HFF-Myc (cell line): ENCODE data around the gene VPS35L.
A peak's percentile ranks its signal among the peaks of the same experiment; 100 is the strongest.

Experiments used
- DNase-seq: peaks from one replicate; pipeline ENCODE4 v3.0.0-alpha.2; 2011; ENCODE audit warnings: low read depth; ENCODE audit errors: extremely low read depth
- H3K4me3 ChIP-seq: replicated peaks from 2 replicates; pipeline ENCODE4 v1.5.1; 2011; ENCODE audit warnings: low read depth, mild to moderate bottlenecking, control low read depth, low read length
- CTCF ChIP-seq: IDR thresholded peaks from 2 replicates; pipeline ENCODE4 v1.5.1; 2012; ENCODE audit warnings: mild to moderate bottlenecking, low read depth, low read length, control low read depth; ENCODE audit errors: missing control alignments

The VPS35L gene

GRCh38 chr16:19555938-19556771, 652 bp downstream of the VPS35L start:
- H3K4me3 ChIP-seq, result peak overlapping the region; percentile 77
- DNase-seq, result peak; percentile 12
- TF ChIP-seq CTCF, result peak; percentile 23

- peak; percentile 52 for DNase-seq
- TF ChIP-seq CTCF, result peak; percentile 57
- no peak overlapping the region for H3K4me3 ChIP-seq
Measured at GRCh38 chr16:19559242-19559910, 3.9 kb downstream of the VPS35L start.

GRCh38 chr16:19560078-19560477, 4.6 kb downstream of the VPS35L start:
- no peak overlapping the region for H3K4me3 ChIP-seq
- no peak for TF ChIP-seq CTCF
- DNase-seq, result no peak

GRCh38 chr16:19563377-19563776, 7.9 kb downstream of the VPS35L start:
- DNase-seq, result no peak
- H3K4me3 ChIP-seq, result no peak overlapping the region
- TF ChIP-seq CTCF, result no peak

- no peak overlapping the region for H3K4me3 ChIP-seq
- TF ChIP-seq CTCF, result no peak
- DNase-seq, result no peak
Measured at GRCh38 chr16:19566362-19566761, 10.9 kb downstream of the VPS35L start.

GRCh38 chr16:19567560-19567959, 12.1 kb downstream of the VPS35L start:
- DNase-seq, result no peak
- no peak overlapping the region for H3K4me3 ChIP-seq
- TF ChIP-seq CTCF, result no peak
